H1 (cell line): ENCODE results near the gene AGR2. TPM values are rescaled to one million over a fixed set of nuclear protein-coding genes. Genes with fewer than 3 reads are reported as not detected.

Experiments
- BACH1 ChIP-seq: IDR thresholded peaks from 2 replicates; pipeline ENCODE4 v1.6.1; 2012; ENCODE audit warnings: low read length, improper control_type of control experiment
- CHD7 ChIP-seq: fragments of 300-600 bp; sonication (generic); IDR thresholded peaks from 2 replicates; pipeline ENCODE4 v1.7.1; 2012; ENCODE audit warnings: low read length, moderate library complexity, mild to moderate bottlenecking, inconsistent platforms; ENCODE audit not compliant: insufficient replicate concordance
- CTCF ChIP-seq, 3 experiments: IDR thresholded peaks; 1 replicate in 2 of 3; 2 replicates in 1 of 3; pipeline versions ENCODE4 v1.5.1 to v1.6.1; 2011; ENCODE audit warnings: low read length in 3 of 3, mild to moderate bottlenecking in 3 of 3, inconsistent platforms in 2 of 3, low read depth in 1 of 3, moderate library complexity in 1 of 3; ENCODE audit not compliant: insufficient read depth in 1 of 3; ENCODE audit errors: control extremely low read depth in 1 of 3
- SP2 ChIP-seq: IDR thresholded peaks from 2 replicates; pipeline ENCODE4 v1.6.1; 2012; ENCODE audit warnings: mild to moderate bottlenecking, low read length, inconsistent platforms
- SUZ12 ChIP-seq: fragments of 200-600 bp; sonication (generic); IDR thresholded peaks from 2 replicates; pipeline ENCODE4 v1.6.1; 2012; ENCODE audit warnings: mild to moderate bottlenecking, inconsistent platforms, low read length, moderate library complexity, mixed read lengths
- USF2 ChIP-seq: IDR thresholded peaks from 2 replicates; pipeline ENCODE4 v1.6.1; 2011; ENCODE audit warnings: low read length, improper control_type of control experiment
- polyA plus RNA-seq, 7 experiments: library from polyadenylated mRNA; depleted of rRNA in 3 of 7; stranded (reverse) in 5 of 7; unstranded in 2 of 7; fragments of >200 nt in 5 of 7; fragments of 200-250 nt in 2 of 7; gene quantifications; 1 replicate in 5 of 7; 2 replicates in 1 of 7; 4 replicates in 1 of 7; pipeline versions ENCODE4 v1.2.1 to v1.2.3, GENCODE V29; 2011 to 2013; ENCODE audit warnings: missing spikeins in 2 of 7, mixed read lengths in 2 of 7
- total RNA-seq: library from RNA; stranded (reverse); fragmentation: NEBNext Ultra II Directional; extraction: Animal tissue kit (Norgen Biotek cat#: 25700); gene quantifications from 2 replicates; pipeline ENCODE4 v1.2.1, GENCODE V29; 2021

Gene AGR2
- total and polyA plus RNA-seq, 2 of the 8 experiments (the other 6 are each of a cell fraction or from before 2014, with no cell fraction given): not detected

GRCh38 chr7:16773326-16773725 is 31.5 kb downstream of the AGR2 start (continued):
- TF ChIP-seq CHD7: no peak
- no peak for TF ChIP-seq SP2
- TF ChIP-seq SUZ12: no peak
- no peak for TF ChIP-seq BACH1
- no peak for TF ChIP-seq USF2
- TF ChIP-seq CTCF (IDR thresholded peaks at IDR 0.05; ENCODE audit: control extremely low read depth in 1 of 3, insufficient read depth in 1 of 3, low read depth in 1 of 3, low read length in 3 of 3): no peak
